ENCODE measurements around the gene UBE3D.
A peak's percentile ranks its signal among the peaks of the same experiment; 100 is the strongest.

The UBE3D gene, protein sequence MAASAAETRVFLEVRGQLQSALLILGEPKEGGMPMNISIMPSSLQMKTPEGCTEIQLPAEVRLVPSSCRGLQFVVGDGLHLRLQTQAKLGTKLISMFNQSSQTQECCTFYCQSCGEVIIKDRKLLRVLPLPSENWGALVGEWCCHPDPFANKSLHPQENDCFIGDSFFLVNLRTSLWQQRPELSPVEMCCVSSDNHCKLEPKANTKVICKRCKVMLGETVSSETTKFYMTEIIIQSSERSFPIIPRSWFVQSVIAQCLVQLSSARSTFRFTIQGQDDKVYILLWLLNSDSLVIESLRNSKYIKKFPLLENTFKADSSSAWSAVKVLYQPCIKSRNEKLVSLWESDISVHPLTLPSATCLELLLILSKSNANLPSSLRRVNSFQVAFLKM

GRCh38 chr6:83065511-83066192 is at the start of gene UBE3D:
Gene UBE3D, minus strand, starts transcription at chr6:83065841. Its CDS starts 123 bp downstream, at chr6:83065718.
- peak; percentile 94 for DNase-seq

- no peak for DNase-seq
Measured at GRCh38 chr6:83114164-83114563, 48.5 kb upstream of the UBE3D start.

GRCh38 chr6:83113258-83113657 is 47.6 kb upstream of the UBE3D start:
- no peak for DNase-seq

GRCh38 chr6:83108378-83108777 is 42.7 kb upstream of the UBE3D start:
- no peak for DNase-seq

GRCh38 chr6:83098589-83098988 is 32.9 kb upstream of the UBE3D start:
- no peak for DNase-seq

DNA sequence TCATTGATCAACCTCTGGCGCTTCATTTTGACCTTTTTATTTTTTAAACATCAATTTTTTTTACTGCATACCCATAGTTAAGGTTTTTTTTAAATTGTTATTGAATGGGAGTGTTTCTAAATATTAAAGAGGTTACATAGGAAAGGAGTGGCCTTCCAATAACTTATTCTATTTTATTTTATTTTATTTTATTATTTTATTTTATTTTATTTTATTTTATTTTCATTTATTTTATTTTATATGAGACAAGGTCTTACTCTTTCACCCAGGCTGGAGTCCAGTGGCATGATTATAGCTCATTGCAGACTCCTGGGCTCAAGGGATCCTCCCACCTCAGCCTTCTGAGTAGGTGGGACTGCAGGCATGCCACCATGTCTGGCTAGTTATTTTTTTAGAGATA is 32.0 kb upstream of the UBE3D start:
- no peak for DNase-seq

GRCh38 chr6:83097204-83097603 is 31.6 kb upstream of the UBE3D start:
- DNase-seq, result no peak

GRCh38 chr6:83096791-83097190 is 31.1 kb upstream of the UBE3D start:
- DNase-seq, result no peak

- DNase-seq, result no peak
Measured at GRCh38 chr6:83092756-83093399, 27.2 kb upstream of the UBE3D start.

- DNase-seq, result no peak
Measured at GRCh38 chr6:83086751-83087150, 21.1 kb upstream of the UBE3D start.

DNA sequence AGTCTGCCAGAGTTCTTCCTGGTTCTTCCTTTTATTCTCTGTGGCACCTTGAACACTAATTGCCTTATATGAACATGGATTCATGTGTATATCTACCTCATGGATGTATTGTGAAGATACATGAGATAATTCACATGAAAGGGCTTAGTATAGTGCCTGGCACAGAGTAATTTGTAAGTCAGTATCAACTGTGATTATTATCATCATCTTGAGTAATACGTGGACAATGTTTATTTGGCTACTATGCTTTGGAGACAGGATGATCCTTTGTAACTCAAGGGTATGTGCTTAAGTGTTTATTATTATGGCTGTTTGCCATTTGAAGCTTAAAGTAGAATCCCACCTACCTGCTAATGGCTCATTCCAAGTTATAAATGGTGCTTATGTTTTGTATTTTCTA is 17.8 kb upstream of the UBE3D start:
- DNase-seq, result no peak

DNA sequence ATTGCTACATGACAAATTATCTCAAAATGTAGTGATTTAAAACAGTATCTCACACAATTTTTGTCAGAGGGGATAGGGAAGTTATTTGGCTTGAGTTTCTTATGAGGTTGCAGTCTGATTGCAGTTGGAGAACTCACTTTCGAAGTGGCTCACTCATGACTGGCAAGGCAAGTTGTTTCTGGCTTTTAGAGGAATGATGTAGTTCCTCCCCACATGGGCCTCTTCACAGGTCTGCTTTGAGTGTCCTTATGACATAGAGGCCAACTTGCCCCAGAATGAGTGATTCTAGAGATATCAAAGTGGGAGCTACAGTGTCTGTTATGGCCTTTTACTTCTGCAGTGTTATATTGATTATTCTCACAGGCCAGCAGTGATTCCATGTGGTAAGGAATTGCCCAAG is 8.0 kb upstream of the UBE3D start:
- DNase-seq, result no peak

DNA sequence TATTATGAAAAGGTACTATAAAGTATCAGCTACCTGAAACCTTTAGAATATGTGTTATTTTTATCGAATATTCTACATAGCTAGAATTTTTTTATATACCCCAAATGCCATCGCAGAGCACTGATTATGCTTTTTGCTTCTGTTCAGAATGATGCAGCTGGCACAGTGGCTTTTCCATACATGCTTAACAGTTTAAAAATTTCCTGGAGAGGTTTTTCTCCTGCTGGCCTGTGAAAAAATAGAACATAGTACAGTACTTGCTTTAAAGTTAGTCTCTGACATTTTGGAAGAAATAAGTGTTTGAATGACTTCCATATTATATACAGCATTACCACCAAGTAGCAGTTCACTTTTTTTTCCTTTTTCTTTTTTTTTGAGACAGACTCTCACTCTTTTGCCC is 7.1 kb upstream of the UBE3D start:
- DNase-seq, result no peak

DNA sequence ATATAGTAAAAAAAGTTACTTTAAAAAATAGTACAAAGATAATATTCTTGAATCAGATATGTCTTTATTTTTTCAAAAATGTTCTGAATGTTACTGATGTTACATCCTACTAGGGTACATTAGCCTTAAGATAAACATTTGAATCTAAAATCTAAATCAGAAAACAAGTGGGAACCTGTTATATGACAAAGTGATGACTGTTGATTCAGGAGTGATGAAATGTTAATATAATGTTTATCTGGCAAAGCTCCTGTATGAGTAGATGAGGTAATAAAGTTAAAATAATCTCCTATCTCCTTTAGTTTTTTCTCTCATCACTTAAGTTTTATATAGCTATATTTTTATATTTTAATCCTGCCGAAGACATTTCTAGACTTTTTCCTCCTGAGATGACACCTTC is 6.1 kb upstream of the UBE3D start:
- DNase-seq, result no peak

DNA sequence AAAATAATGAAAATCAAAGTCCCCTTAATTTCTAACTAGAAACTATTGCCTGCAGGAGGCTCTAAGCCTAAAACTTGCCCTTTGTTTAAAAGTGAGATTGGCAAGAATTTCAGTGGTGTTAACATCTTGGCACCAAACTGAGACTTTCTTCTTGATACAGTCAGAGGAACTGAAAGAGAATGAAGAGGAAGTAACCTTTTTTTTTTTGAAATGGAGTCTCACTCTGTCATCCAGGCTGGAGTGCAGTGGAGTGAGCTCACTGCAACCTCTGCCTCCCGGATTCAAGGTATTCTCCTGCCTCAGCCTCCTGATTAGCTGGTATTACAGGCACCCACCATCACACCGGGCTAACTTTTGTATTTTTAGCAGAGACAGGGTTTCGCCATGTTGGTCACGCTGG is 5.4 kb upstream of the UBE3D start:
- no peak for DNase-seq

DNA sequence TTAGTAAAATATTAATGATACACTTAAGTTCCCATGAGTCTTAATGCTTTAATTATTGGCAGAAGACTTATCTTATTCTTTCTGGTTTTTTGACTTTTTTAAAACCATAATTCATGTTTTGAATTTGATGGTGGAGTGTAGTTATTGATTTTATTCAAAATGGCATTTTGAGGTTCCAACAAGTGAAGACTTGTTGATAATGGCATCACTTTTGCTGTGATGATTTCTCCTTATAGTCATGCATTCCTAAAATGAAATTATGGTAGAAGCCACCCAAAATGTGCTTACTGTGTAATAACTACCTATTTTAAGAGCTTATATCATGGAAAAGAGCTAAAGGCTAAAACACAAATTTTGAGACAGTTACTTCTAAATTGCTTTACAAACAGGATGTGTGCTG is 4.0 kb upstream of the UBE3D start:
- no peak for DNase-seq

GRCh38 chr6:83068616-83069015 is 3.0 kb upstream of the UBE3D start:
- no peak for DNase-seq

DNA sequence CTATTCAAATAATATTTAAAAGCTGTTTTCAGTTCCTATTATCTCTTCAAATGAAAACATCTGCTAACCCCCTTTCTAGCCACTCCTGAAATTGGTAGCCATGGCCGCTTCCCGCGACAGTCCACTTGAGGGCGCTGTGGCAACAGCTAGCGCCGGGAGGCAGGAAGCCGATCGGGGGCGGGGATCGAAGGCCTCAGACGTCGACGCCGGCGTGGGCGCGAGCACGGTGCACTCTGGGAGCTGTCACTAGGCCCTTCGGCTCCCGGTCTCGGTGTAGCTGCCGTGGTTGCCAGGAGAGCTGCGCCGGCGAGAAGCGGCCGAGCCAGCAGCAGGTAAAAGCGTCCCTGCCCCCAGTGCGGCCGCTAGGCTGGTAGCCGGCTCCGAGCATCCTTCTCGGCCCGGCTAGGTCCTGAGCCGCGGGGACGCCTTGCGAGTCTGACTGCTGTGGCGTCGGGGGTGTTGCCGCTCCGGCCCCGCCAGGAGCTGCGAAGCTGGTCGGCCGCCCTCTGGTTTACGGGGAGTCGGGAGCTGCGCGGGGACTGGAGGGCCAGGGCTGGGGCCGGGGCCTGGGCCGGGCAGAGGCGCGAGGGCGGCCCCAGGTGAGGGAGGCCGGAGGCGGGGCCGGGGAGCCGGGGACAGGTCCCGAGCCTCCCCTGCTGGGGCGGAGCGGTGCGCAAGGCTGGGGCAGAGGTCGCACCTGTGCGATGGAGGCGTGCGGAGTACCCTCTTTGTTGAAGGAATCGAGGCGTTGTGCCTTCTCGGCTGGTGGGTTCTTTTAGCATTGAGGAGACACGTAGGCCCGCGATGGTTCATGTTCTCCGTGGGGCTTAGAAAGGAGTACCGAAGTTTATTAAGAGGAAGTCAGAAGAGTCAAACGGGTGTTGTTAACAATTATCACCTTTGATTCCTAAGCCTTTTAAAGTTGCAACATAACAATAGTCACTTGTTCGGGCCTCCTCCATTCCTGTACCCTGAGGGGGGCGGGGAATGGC is 2.1 kb upstream of the UBE3D start, which contains the start of gene DOP1A:
DOP1A (plus strand) TSS at position 224 of the 992 bp plus-strand sequence. CDS start 29,307 bp downstream, outside the sequence.
- DNase-seq, result peak; percentile 98

GRCh38 chr6:83062225-83062624 is 3.4 kb downstream of the UBE3D start:
- DNase-seq, result no peak

- no peak for DNase-seq
Measured at GRCh38 chr6:83061190-83061589, 4.5 kb downstream of the UBE3D start.

GRCh38 chr6:83057705-83058321 is 7.8 kb downstream of the UBE3D start:
- no peak for DNase-seq

- DNase-seq, result peak; percentile 29
Measured at GRCh38 chr6:83055366-83055964, 10.2 kb downstream of the UBE3D start.

All from activated CD8-positive, alpha-beta memory T cell treated with anti-CD3 and anti-CD28 coated beads, Interleukin-2, amount 50 U/mL, for 4 hours (primary cell).